ENCODE data around the gene PALM.

- TF ChIP-seq POLR2A (IDR thresholded peaks at IDR 0.05; ENCODE audit: low read depth, low read length) (no peak), POLR2AphosphoS5 (IDR thresholded peaks at IDR 0.05; ENCODE audit: low read depth, low read length) (no peak), TAF1 (IDR thresholded peaks at IDR 0.05; ENCODE audit: borderline replicate concordance, low read depth, low read length) (no peak)
Measured at GRCh38 chr19:782878-783668, 74.3 kb downstream of the PALM start.

Data from GM12892 (cell line).